Thyroid gland (tissue), 4 donors: ENCODE results near the gene ART4. TPM values are rescaled to one million over a fixed set of nuclear protein-coding genes. Genes with fewer than 3 reads are reported as not detected.

Experiments used
- DNase-seq, 2 donors: peaks; one replicate each; pipeline ENCODE4 v3.0.0-alpha.2; 2019
- H3K27ac ChIP-seq, 3 donors: fragments of 200-600 bp; sonication (generic); 1 replicate in 2 of 3; 2 replicates in 1 of 3; pipeline ENCODE4 v1.5.1; 2016 to 2019; ENCODE audit warnings: mild to moderate bottlenecking in 1 of 3, moderate library complexity in 1 of 3
- H3K27me3 ChIP-seq: fragments of 200-600 bp; sonication (generic); one replicate; pipeline ENCODE4 v1.5.1; 2019
- H3K36me3 ChIP-seq, 2 donors: fragments of 200-600 bp; sonication (generic); one replicate each; pipeline ENCODE4 v1.5.1; 2016 to 2019
- H3K4me1 ChIP-seq, 2 donors: fragments of 200-600 bp; sonication (generic); one replicate each; pipeline ENCODE4 v1.5.1; 2017 to 2019
- H3K4me3 ChIP-seq, 3 donors: fragments of 200-600 bp; sonication (generic); replicated peaks in 1 of 3; 1 replicate in 2 of 3; 2 replicates in 1 of 3; pipeline ENCODE4 v1.5.1; 2016; ENCODE audit warnings: mild to moderate bottlenecking in 1 of 3
- H3K9me3 ChIP-seq: fragments of 200-600 bp; sonication (generic); one replicate; pipeline ENCODE4 v1.5.1; 2017
- CTCF ChIP-seq, 6 experiments: fragments of 200-600 bp in 3 of 6; fragments of 450-650 bp in 3 of 6; sonication (generic) in 3 of 6; IDR thresholded peaks; one replicate each; pipeline ENCODE4 v1.5.1; 2016 to 2019; ENCODE audit warnings: antibody characterized with exemption in 6 of 6, mild to moderate bottlenecking in 2 of 6, inconsistent platforms in 1 of 6, moderate library complexity in 1 of 6
- POLR2A ChIP-seq, 2 donors: fragments of 450-650 bp; IDR thresholded peaks; one replicate each; pipeline ENCODE4 v1.6.1; 2017; ENCODE audit warnings: antibody characterized with exemption in 2 of 2, mild to moderate bottlenecking in 2 of 2, moderate library complexity in 1 of 2
- WGBS, 2 donors: methylation state at CpG; one replicate each; pipeline ENCODE4 v1.1.5; 2017; 5-methylcytosine and 5-hydroxymethylcytosine counted together
- intact Hi-C: fragments of 100-400 bp; cut with DNase I; formaldehyde crosslinking; loops from one replicate; pipeline ENCODE4 v1.15.1; 2023
- total RNA-seq, 4 donors: library from RNA; depleted of rRNA; stranded (reverse); fragments of >200 nt; gene quantifications; one replicate each; pipeline ENCODE4 v1.2.3, GENCODE V29; 2016

Gene ART4
- total RNA-seq, 4 donors from 2014 or later, result 5.5 to 26.5 (median 10.8) TPM

GRCh38 chr12:14782756-14783155 lies 60.6 kb downstream of the ART4 start:
- H3K27me3 ChIP-seq, result no peaks in the 10 kb centered on the region
- no peak overlapping the region for H3K4me3 ChIP-seq
- TF ChIP-seq POLR2A (IDR thresholded peaks at IDR 0.05), result no peak
- TF ChIP-seq CTCF (IDR thresholded peaks at IDR 0.05), result no peak
- H3K9me3 ChIP-seq, result no peaks in the 10 kb centered on the region
- no peak overlapping the region for H3K27ac ChIP-seq
- peaks cover 21 to 22% of the 10 kb centered on the region in 2 donors for H3K36me3 ChIP-seq
- DNase-seq, result no peak
- intact Hi-C loops, result no loop called here
- H3K4me1 ChIP-seq, result no peaks in the 10 kb centered on the region

GRCh38 chr12:14781563-14781962 lies 61.8 kb downstream of the ART4 start:
- Histone ChIP-seq H3K27ac (no peak overlapping the region), H3K4me3 (no peak overlapping the region), H3K9me3 (no peaks in the 10 kb centered on the region), H3K27me3 (no peaks in the 10 kb centered on the region), H3K36me3 (peaks cover 10% of the 10 kb centered on the region in 2 donors), H3K4me1 (no peaks in the 10 kb centered on the region)
- 69 to 89% methylated on average over 2 of the region's 2 CpGs for WGBS, 2 donors
- DNase-seq, result no peak
- TF ChIP-seq POLR2A (IDR thresholded peaks at IDR 0.05), result no peak
- TF ChIP-seq CTCF (IDR thresholded peaks at IDR 0.05), result no peak
- intact Hi-C loops, result no loop called here

- peaks cover 0 to 5% of the 10 kb centered on the region in 2 donors for H3K4me1 ChIP-seq
- WGBS, 2 donors, result 91 to 95% methylated on average over 3 of the region's 3 CpGs
These were observed 62.5 kb downstream of the ART4 start for GRCh38 chr12:14780859-14781258.

GRCh38 chr12:14779834-14780233 lies 63.5 kb downstream of the ART4 start:
- WGBS, 2 donors, result 92 to 97% methylated on average over 2 of the region's 2 CpGs
- TF ChIP-seq POLR2A (IDR thresholded peaks at IDR 0.05), result no peak
- TF ChIP-seq CTCF (IDR thresholded peaks at IDR 0.05), result no peak
- intact Hi-C loops, result no loop called here
- H3K27ac ChIP-seq, result no peak overlapping the region
- no peaks in the 10 kb centered on the region for H3K9me3 ChIP-seq
- H3K27me3 ChIP-seq, result no peaks in the 10 kb centered on the region
- peaks cover 0 to 8% of the 10 kb centered on the region in 2 donors for H3K4me1 ChIP-seq
- peaks cover 0 to 3% of the 10 kb centered on the region in 2 donors for H3K36me3 ChIP-seq
- no peak overlapping the region for H3K4me3 ChIP-seq
- DNase-seq, result no peak

More at GRCh38 chr12:14780859-14781258, 62.5 kb downstream of the ART4 start:
- DNase-seq, result no peak
- TF ChIP-seq CTCF (IDR thresholded peaks at IDR 0.05) (no peak), POLR2A (IDR thresholded peaks at IDR 0.05) (no peak)
- no peak overlapping the region for H3K4me3 ChIP-seq
- peaks cover 3% of the 10 kb centered on the region in 2 donors for H3K36me3 ChIP-seq
- H3K27ac ChIP-seq, result no peak overlapping the region
- intact Hi-C loops, result no loop called here
- no peaks in the 10 kb centered on the region for H3K9me3 ChIP-seq
- H3K27me3 ChIP-seq, result no peaks in the 10 kb centered on the region

GRCh38 chr12:14777271-14777670 lies 66.1 kb downstream of the ART4 start:
- 55 to 62% methylated on average over 3 of the region's 3 CpGs for WGBS, 2 donors
- Histone ChIP-seq H3K36me3 (no peaks in the 10 kb centered on the region), H3K27me3 (no peaks in the 10 kb centered on the region), H3K4me3 (no peak overlapping the region), H3K4me1 (peaks cover 0 to 8% of the 10 kb centered on the region in 2 donors), H3K9me3 (no peaks in the 10 kb centered on the region), H3K27ac (no peak overlapping the region)
- intact Hi-C loops, result no loop called here
- no peak for TF ChIP-seq CTCF (IDR thresholded peaks at IDR 0.05)
- TF ChIP-seq POLR2A (IDR thresholded peaks at IDR 0.05), result no peak
- DNase-seq, result no peak
